H54 (cell line): ENCODE data around the gene RAD51B.

ENCODE experiments used
- DNase-seq: peaks from one replicate; pipeline ENCODE4 v3.0.0; 2011; ENCODE audit warnings: low spot score, mixed read lengths; ENCODE audit not compliant: insufficient read length
- FAIRE-seq: peaks from 3 replicates; lab custom pipeline; 2011; peaks lifted over from hg19 to GRCh38; lab: Jason Lieb, UNC
- POLR2A ChIP-seq: IDR thresholded peaks from 2 replicates; pipeline ENCODE4 v1.6.1; 2011; ENCODE audit warnings: low read depth, mild to moderate bottlenecking, low read length

Gene RAD51B

GRCh38 chr14:68594737-68595380, 775.3 kb downstream of the RAD51B start:
- TF ChIP-seq POLR2A, result no peak
- no peak for DNase-seq
- no peak for FAIRE-seq

GRCh38 chr14:68596211-68596610, 776.6 kb downstream of the RAD51B start:
- FAIRE-seq, result no peak
- no peak for TF ChIP-seq POLR2A
- no peak for DNase-seq

- DNase-seq, result no peak
- no peak for FAIRE-seq
- TF ChIP-seq POLR2A, result no peak
Measured at GRCh38 chr14:68596701-68597100, 777.1 kb downstream of the RAD51B start.

- DNase-seq, result no peak
- FAIRE-seq, result no peak
- no peak for TF ChIP-seq POLR2A
Measured at GRCh38 chr14:68598089-68598488, 778.5 kb downstream of the RAD51B start.

GRCh38 chr14:68598621-68599447, 779.3 kb downstream of the RAD51B start:
- DNase-seq (peak; percentile 73), FAIRE-seq (peak; percentile 43)
- TF ChIP-seq POLR2A, result no peak

- no peak for FAIRE-seq
- DNase-seq, result no peak
Measured at GRCh38 chr14:68599896-68600610, 780.5 kb downstream of the RAD51B start.

GRCh38 chr14:68602507-68602906, 782.9 kb downstream of the RAD51B start:
- DNase-seq (no peak), FAIRE-seq (no peak)
- TF ChIP-seq POLR2A, result no peak

More at GRCh38 chr14:68599896-68600610, 780.5 kb downstream of the RAD51B start:
- no peak for TF ChIP-seq POLR2A

- no peak for TF ChIP-seq POLR2A
- no peak for FAIRE-seq
- no peak for DNase-seq
Measured at GRCh38 chr14:68603533-68604360, 784.2 kb downstream of the RAD51B start.

GRCh38 chr14:68604361-68604730, 784.8 kb downstream of the RAD51B start:
- no peak for FAIRE-seq
- no peak for TF ChIP-seq POLR2A
- DNase-seq, result no peak

GRCh38 chr14:68604822-68605221, 785.2 kb downstream of the RAD51B start:
- DNase-seq (no peak), FAIRE-seq (no peak)
- no peak for TF ChIP-seq POLR2A

GRCh38 chr14:68606176-68606575, 786.6 kb downstream of the RAD51B start:
- FAIRE-seq (no peak), DNase-seq (no peak)
- TF ChIP-seq POLR2A, result no peak

GRCh38 chr14:68606644-68607043, 787.1 kb downstream of the RAD51B start:
- no peak for TF ChIP-seq POLR2A
- DNase-seq, result no peak
- no peak for FAIRE-seq
